ENCODE data around the gene EFCAB12. TPM values are rescaled to one million over a fixed set of nuclear protein-coding genes. Genes with fewer than 3 reads are reported as not detected.

The EFCAB12 gene
- total RNA-seq, 2 donors from 2014 or later: 6.2 to 13.7 TPM

DNA sequence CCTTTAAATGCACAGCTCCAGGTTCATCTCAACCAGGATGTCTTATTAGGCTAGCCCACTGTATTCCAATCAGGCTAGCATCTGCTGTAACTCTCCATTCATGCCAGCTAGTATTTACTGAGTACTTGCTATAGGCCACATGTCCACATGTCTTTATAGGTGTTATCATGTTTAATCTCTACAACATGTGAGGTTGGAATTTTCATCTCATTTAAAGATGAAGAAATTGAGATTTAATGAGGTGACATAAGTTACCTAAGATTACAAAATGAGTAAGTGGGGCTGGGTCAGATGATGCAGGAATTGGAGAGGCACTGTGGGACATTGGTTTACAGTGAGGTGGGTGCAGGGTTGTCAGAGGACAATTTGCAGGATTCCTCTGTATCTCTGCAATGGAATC, 14.5 kb upstream of the EFCAB12 start:
- H3K27ac ChIP-seq: peak overlapping the region in 1 of 2 donors; percentile 84
- H3K4me1 ChIP-seq (replicated peaks): peaks cover 8% of the 10 kb centered on the region
- no peaks in the 10 kb centered on the region for H3K27me3 ChIP-seq (replicated peaks; ENCODE audit: insufficient read depth)
- TF ChIP-seq, protein P1, sequence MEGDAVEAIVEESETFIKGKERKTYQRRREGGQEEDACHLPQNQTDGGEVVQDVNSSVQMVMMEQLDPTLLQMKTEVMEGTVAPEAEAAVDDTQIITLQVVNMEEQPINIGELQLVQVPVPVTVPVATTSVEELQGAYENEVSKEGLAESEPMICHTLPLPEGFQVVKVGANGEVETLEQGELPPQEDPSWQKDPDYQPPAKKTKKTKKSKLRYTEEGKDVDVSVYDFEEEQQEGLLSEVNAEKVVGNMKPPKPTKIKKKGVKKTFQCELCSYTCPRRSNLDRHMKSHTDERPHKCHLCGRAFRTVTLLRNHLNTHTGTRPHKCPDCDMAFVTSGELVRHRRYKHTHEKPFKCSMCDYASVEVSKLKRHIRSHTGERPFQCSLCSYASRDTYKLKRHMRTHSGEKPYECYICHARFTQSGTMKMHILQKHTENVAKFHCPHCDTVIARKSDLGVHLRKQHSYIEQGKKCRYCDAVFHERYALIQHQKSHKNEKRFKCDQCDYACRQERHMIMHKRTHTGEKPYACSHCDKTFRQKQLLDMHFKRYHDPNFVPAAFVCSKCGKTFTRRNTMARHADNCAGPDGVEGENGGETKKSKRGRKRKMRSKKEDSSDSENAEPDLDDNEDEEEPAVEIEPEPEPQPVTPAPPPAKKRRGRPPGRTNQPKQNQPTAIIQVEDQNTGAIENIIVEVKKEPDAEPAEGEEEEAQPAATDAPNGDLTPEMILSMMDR (IDR thresholded peaks at IDR 0.05): no peak
- TF ChIP-seq POLR2AphosphoS5 (IDR thresholded peaks at IDR 0.05) (no peak), POLR2A (IDR thresholded peaks at IDR 0.05) (no peak)
- no peaks in the 10 kb centered on the region for H3K36me3 ChIP-seq
- no peak for DNase-seq (ENCODE audit: low spot score)
- intact Hi-C loops (cut with DNase I): no loop called here
- no peaks in the 10 kb centered on the region for H3K9me3 ChIP-seq
- no peak overlapping the region for H3K4me3 ChIP-seq

DNA sequence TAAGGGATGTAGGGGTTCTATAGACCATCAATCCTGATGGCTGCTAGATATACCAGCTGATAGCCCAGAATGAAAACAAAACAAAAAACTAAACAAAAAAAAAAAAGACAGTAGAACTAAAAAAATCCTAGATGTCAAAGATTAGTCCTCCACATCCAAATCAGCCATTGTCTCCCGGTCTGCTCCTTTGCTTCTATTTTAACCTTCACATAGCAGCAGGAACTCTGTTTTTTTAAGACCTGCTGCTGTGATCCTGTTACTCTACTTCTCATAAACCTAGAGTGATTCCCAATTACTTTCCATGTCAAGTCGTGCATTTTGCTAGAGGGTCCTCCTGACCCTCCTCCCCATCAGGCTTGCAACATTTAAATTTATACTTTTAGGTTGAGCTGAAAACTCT, 14.1 kb upstream of the EFCAB12 start:
- DNase-seq (ENCODE audit: low spot score): no peak
- Histone ChIP-seq H3K27me3 (replicated peaks; ENCODE audit: insufficient read depth) (no peaks in the 10 kb centered on the region), H3K27ac (peak overlapping the region in 1 of 2 donors; percentile 84), H3K36me3 (no peaks in the 10 kb centered on the region), H3K9me3 (no peaks in the 10 kb centered on the region), H3K4me3 (no peak overlapping the region), H3K4me1 (replicated peaks) (peaks cover 8% of the 10 kb centered on the region)
- intact Hi-C loops (cut with DNase I): no loop called here
- TF ChIP-seq POLR2A (IDR thresholded peaks at IDR 0.05): no peak
- TF ChIP-seq, protein P1 (IDR thresholded peaks at IDR 0.05): no peak
- WGBS: 20% methylated on average over 2 of the region's 2 CpGs

DNA sequence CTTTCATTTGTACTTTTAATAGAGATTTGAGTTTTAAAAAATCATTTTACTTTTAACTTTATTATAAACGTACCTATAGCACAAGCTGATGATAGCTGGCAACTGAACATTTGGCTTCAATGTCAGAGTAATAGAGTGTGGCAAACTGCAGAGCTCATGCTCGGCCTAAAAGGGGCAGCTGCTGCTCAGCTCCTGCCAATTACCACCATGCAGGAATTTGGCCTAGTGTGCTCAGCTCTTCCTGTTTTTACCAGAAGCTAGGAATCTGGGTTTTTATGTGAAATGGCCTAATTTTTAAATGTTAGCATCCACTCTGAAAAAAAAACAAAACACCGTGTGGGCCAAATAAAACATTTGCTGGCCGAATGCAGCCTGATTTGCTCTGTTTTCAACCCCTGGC, 13.3 kb upstream of the EFCAB12 start:
- Histone ChIP-seq H3K4me3 (no peak overlapping the region), H3K36me3 (no peaks in the 10 kb centered on the region), H3K27ac (peak overlapping the region; percentile 81 to 84), H3K4me1 (replicated peaks) (peaks cover 8% of the 10 kb centered on the region), H3K9me3 (no peaks in the 10 kb centered on the region), H3K27me3 (replicated peaks; ENCODE audit: insufficient read depth) (no peaks in the 10 kb centered on the region)
- intact Hi-C loops (cut with DNase I): no loop called here
- 7% methylated on average over 4 of the region's 4 CpGs for WGBS
- TF ChIP-seq POLR2A (IDR thresholded peaks at IDR 0.05) (no peak), POLR2AphosphoS5 (IDR thresholded peaks at IDR 0.05) (peak; percentile 4)
- TF ChIP-seq, protein P1 (IDR thresholded peaks at IDR 0.05): no peak
- no peak for DNase-seq (ENCODE audit: low spot score)

DNA sequence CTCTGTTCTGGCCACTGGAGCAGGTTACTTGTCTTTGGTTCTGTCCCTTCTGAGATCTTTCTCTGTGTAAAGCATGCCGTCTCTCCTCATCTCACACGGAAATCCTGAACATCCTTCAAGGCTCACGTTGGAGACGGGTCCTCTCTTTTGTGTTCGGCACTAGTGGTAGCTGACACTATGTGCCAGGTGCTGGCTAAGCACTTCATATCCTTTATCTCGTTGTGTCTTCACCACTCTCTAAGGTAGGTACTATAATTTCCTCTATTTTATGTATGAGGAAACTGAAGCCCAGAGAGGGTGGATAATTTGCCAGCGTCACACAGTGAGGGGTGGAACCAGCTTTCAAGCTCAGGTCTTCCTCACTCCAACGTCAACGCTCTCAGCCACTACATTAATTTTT, 12.8 kb upstream of the EFCAB12 start:
- intact Hi-C loops (cut with DNase I): no loop called here
- TF ChIP-seq POLR2AphosphoS5 (IDR thresholded peaks at IDR 0.05) (no peak), POLR2A (IDR thresholded peaks at IDR 0.05) (no peak)
- TF ChIP-seq, protein P1 (IDR thresholded peaks at IDR 0.05): no peak
- H3K27me3 ChIP-seq (replicated peaks; ENCODE audit: insufficient read depth): no peaks in the 10 kb centered on the region
- no peaks in the 10 kb centered on the region for H3K36me3 ChIP-seq
- no peaks in the 10 kb centered on the region for H3K9me3 ChIP-seq
- peaks cover 8% of the 10 kb centered on the region for H3K4me1 ChIP-seq (replicated peaks)
- DNase-seq (ENCODE audit: low spot score): no peak
- no peak overlapping the region for H3K4me3 ChIP-seq
- WGBS: 30% methylated on average over 9 of the region's 9 CpGs
- H3K27ac ChIP-seq: peak overlapping the region; percentile 81 to 84

DNA sequence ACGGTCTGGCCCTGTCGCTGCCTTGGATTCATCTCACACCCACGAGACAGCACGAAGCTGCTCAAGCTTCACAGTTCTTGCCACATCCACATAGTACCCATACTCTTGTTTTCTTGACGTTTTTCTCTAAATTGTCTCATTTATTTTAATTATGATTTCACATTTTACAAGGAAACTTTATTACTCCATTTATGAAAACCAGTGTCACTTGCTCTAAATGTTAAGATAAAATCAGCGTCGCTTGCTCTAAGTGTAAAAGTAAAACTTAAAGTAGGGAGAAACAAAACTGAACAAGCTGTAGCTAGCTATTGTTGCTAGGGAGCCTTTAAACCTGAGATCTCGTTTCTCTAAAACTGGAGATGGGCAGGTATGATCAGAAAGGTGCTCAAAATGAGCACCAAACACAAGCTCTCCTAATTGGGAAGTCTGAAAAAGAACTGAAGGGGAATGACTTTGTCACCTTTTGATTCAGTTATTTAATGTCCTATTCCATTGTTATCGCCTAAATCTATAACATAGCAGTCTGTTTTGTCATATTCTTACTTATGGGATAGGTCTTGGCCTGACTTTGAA, 12.3 kb upstream of the EFCAB12 start:
- TF ChIP-seq POLR2A (IDR thresholded peaks at IDR 0.05) (no peak), POLR2AphosphoS5 (IDR thresholded peaks at IDR 0.05) (no peak)
- TF ChIP-seq, protein P1 (IDR thresholded peaks at IDR 0.05): no peak
- H3K27ac ChIP-seq: peak overlapping the region; percentile 81 to 84
- H3K27me3 ChIP-seq (replicated peaks; ENCODE audit: insufficient read depth): no peaks in the 10 kb centered on the region
- H3K36me3 ChIP-seq: no peaks in the 10 kb centered on the region
- intact Hi-C loops (cut with DNase I): no loop called here
- H3K4me3 ChIP-seq: peak overlapping the region; percentile 58 to 68
- H3K9me3 ChIP-seq: no peaks in the 10 kb centered on the region
- 4% methylated on average over 9 of the region's 9 CpGs for WGBS
- DNase-seq (ENCODE audit: low spot score): no peak
- peaks cover 11% of the 10 kb centered on the region for H3K4me1 ChIP-seq (replicated peaks)
